H1 (cell line): ENCODE data around the gene ZBTB20. TPM values are rescaled to one million over a fixed set of nuclear protein-coding genes. Genes with fewer than 3 reads are reported as not detected.

Source experiments
- BRCA1 ChIP-seq: IDR thresholded peaks from 2 replicates; pipeline ENCODE4 v1.6.1; 2012; ENCODE audit warnings: low read depth, low read length, improper control_type of control experiment
- CHD2 ChIP-seq: IDR thresholded peaks from 2 replicates; pipeline ENCODE4 v1.6.1; 2012; ENCODE audit warnings: low read length, improper control_type of control experiment
- CHD7 ChIP-seq: fragments of 300-600 bp; sonication (generic); IDR thresholded peaks from 2 replicates; pipeline ENCODE4 v1.7.1; 2012; ENCODE audit warnings: low read length, moderate library complexity, mild to moderate bottlenecking, inconsistent platforms; ENCODE audit not compliant: insufficient replicate concordance
- E2F6 ChIP-seq: IDR thresholded peaks from 2 replicates; pipeline ENCODE4 v1.6.1; 2012; ENCODE audit warnings: inconsistent platforms
- GABPA ChIP-seq: IDR thresholded peaks from 2 replicates; pipeline ENCODE4 v1.6.1; 2011; ENCODE audit warnings: mild to moderate bottlenecking, low read length, moderate library complexity, borderline replicate concordance; ENCODE audit not compliant: insufficient read depth
- JUND ChIP-seq: IDR thresholded peaks from 2 replicates; pipeline ENCODE4 v1.6.1; 2011; ENCODE audit warnings: mild to moderate bottlenecking, improper control_type of control experiment, low read length
- KDM1A ChIP-seq: fragments of 200-600, 300-600 bp; sonication (generic); IDR thresholded peaks from 2 replicates; pipeline ENCODE4 v1.7.1; 2016; ENCODE audit warnings: mild to moderate bottlenecking, low read length, borderline replicate concordance
- PHF8 ChIP-seq: fragments of 200-600 bp; sonication (generic); conservative IDR thresholded peaks from 2 replicates; pipeline ENCODE4 v1.7.1; 2012; ENCODE audit warnings: low read depth, mild to moderate bottlenecking, inconsistent platforms, low read length, moderate library complexity
- RAD21 ChIP-seq, 2 experiments: IDR thresholded peaks in 1 of 2; conservative IDR thresholded peaks in 1 of 2; 2 replicates each; pipeline ENCODE4 v1.6.1; 2011; ENCODE audit warnings: low read depth in 2 of 2, low read length in 2 of 2, improper control_type of control experiment in 1 of 2, inconsistent platforms in 1 of 2, mild to moderate bottlenecking in 1 of 2, moderate library complexity in 1 of 2
- SIRT6 ChIP-seq: IDR thresholded peaks from one replicate; pipeline ENCODE4 v1.7.1; 2012; ENCODE audit warnings: low read length, inconsistent platforms
- SP1 ChIP-seq: IDR thresholded peaks from 2 replicates; pipeline ENCODE4 v1.6.1; 2011; ENCODE audit warnings: low read depth, low read length
- SP2 ChIP-seq: IDR thresholded peaks from 2 replicates; pipeline ENCODE4 v1.6.1; 2012; ENCODE audit warnings: mild to moderate bottlenecking, low read length, inconsistent platforms
- polyA plus RNA-seq, 7 experiments: library from polyadenylated mRNA; depleted of rRNA in 3 of 7; stranded (reverse) in 5 of 7; unstranded in 2 of 7; fragments of >200 nt in 5 of 7; fragments of 200-250 nt in 2 of 7; gene quantifications; 1 replicate in 5 of 7; 2 replicates in 1 of 7; 4 replicates in 1 of 7; pipeline versions ENCODE4 v1.2.1 to v1.2.3, GENCODE V29; 2011 to 2013; ENCODE audit warnings: missing spikeins in 2 of 7, mixed read lengths in 2 of 7
- total RNA-seq: library from RNA; stranded (reverse); fragmentation: NEBNext Ultra II Directional; extraction: Animal tissue kit (Norgen Biotek cat#: 25700); gene quantifications from 2 replicates; pipeline ENCODE4 v1.2.1, GENCODE V29; 2021

ZBTB20 gene
- total and polyA plus RNA-seq, 2 of the 8 experiments (the other 6 are each of a cell fraction or from before 2014, with no cell fraction given), result 0.35 to 1.3 TPM

GRCh38 chr3:114350271-114350670 is 796.8 kb downstream of the ZBTB20 start (continued):
- TF ChIP-seq CHD7, result no peak
- TF ChIP-seq PHF8, result no peak
- no peak for TF ChIP-seq RAD21 (IDR thresholded peaks at IDR 0.05 in 1 of 2, conservative IDR thresholded peaks at IDR 0.05 in 1 of 2; ENCODE audit: low read depth in 2 of 2, low read length in 2 of 2)
- no peak for TF ChIP-seq E2F6
- no peak for TF ChIP-seq BRCA1
- no peak for TF ChIP-seq SP1
- TF ChIP-seq SP2, result no peak
- no peak for TF ChIP-seq KDM1A
- no peak for TF ChIP-seq CHD2
- TF ChIP-seq SIRT6, result no peak
- TF ChIP-seq JUND, result no peak
- TF ChIP-seq GABPA, result no peak
